Measurements from ENCODE around the gene KIAA0408.
"Not testable (repeated sequence)": the region's sequence is repeated elsewhere in the genome, so short reads cannot be mapped to it uniquely, and the experiment has no call there.

Gene KIAA0408

DNA sequence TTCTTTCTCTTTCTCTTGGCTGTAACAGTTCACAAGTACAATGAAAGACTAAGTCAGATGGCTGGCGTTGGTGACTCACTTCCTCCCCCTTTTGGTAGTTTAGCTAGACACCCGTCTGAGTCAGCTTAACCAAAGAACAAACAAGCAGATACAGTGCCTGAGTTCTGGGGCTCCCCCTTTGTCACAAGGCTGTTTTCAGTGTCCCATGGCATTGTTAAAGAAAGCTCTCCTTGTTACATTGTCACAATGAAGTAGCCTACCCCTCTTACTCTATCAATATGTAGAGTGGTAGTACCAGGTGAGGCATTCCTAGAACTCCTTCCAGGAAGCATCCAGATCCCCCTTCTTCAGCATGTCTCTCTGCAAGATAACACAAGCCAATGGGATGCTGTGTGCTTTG lies 38.6 kb downstream of the KIAA0408 start:
- in situ Hi-C loops (cut with MboI; ENCODE audit: low sequenced_read_pairs): no loop called here

DNA sequence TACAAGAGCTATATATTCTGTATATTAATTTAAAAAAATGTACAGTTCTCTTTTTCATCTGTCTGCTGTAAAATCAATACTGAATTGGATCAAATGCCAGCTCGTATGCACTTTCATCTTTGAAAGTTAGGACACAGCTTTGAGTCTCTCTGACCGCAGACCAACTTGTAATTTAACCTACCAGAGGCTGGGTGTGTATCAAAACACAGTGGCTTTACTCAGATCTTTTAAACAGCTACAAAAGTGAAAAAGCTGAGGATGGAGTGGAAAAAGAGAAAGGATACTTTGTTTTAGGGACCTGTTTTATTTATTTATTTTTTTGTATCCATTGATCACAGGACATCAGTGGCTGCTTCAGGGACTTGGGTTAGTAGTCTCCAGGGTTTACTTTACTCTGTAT lies 44.1 kb downstream of the KIAA0408 start:
- in situ Hi-C loops (cut with MboI; ENCODE audit: low sequenced_read_pairs): no loop called here

- in situ Hi-C loops (cut with MboI; ENCODE audit: low sequenced_read_pairs): not testable (repeated sequence)
These were observed 46.1 kb downstream of the KIAA0408 start for GRCh38 chr6:127413123-127413522.

DNA sequence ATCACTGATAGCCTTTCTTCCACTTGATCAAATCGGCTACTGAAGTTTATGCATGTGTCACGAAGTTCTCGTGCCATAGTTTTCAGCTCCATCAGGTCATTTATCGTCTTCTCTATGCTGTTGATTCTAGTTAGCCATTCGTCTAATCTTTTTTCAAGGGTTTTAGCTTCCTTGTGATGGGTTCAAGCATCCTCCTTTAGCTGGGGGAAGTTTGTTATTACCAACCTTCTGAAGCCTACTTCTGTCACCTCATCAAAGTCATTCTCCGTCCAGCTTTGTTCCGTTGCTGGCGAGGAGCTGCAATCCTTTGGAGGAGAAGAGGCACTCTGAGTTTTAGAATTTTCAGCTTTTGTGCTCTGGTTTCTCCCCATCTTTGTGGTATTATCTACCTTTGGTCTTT lies 47.2 kb downstream of the KIAA0408 start:
- in situ Hi-C loops (cut with MboI; ENCODE audit: low sequenced_read_pairs): not testable (repeated sequence)

Data from HL-60/S4 treated with phorbol 12-myristate 13-acetate at 8.2 ng/mL for 4 days and 3 days (cell line).